IMR-90 (cell line): ENCODE data around the gene DGKG. TPM values are rescaled to one million over a fixed set of nuclear protein-coding genes. Genes with fewer than 3 reads are reported as not detected.

Experiments
- ATAC-seq: fragments of 200-7000 bp; cut with Tn5 transposase; 2 replicates; pipeline ENCODE4 v1.9.1; 2020; ENCODE audit warnings: low read depth, mild to moderate bottlenecking, moderate library complexity
- BruUV-seq: library from RNA; stranded (reverse); fragments of 400-500 nt; replicated peaks from 2 replicates; lab custom pipeline; 2021; lab: Mats Ljungman, UMichigan
- CTCF ChIA-PET: fragments of 300-600 bp; formaldehyde crosslinking; extraction: SDS; loops from one replicate; lab custom pipeline; 2021; ENCODE audit warnings: antibody characterized with exemption; lab: Yijun Ruan, JAX
- POLR2A ChIA-PET: fragments of 300-600 bp; sonication (Branson Sonifier 250); formaldehyde crosslinking; loops from one replicate; lab custom pipeline; 2022; ENCODE audit warnings: antibody characterized with exemption; ENCODE audit not compliant: unreplicated experiment; lab: Charles Lee
- DNase-seq: peaks from one replicate; pipeline ENCODE4 v3.0.0; 2013
- H2AFZ ChIP-seq: replicated peaks from 2 replicates; pipeline ENCODE3; 2013; ENCODE audit warnings: low read length, mild to moderate bottlenecking; ENCODE audit not compliant: poor library complexity
- H2AK5ac ChIP-seq: 2 replicates; pipeline ENCODE4 v1.6.1; 2013; ENCODE audit warnings: low read depth, low read length, inconsistent platforms
- H2AK9ac ChIP-seq: replicated peaks from 2 replicates; pipeline ENCODE3; 2013; ENCODE audit warnings: mild to moderate bottlenecking, low read depth, low read length, moderate library complexity; ENCODE audit not compliant: poor library complexity
- H2BK120ac ChIP-seq: 2 replicates; pipeline ENCODE4 v1.6.1; 2013; ENCODE audit warnings: low read depth, low read length, inconsistent platforms
- H2BK15ac ChIP-seq: 3 replicates; pipeline ENCODE4 v1.6.1; 2013; ENCODE audit warnings: low read depth, low read length, inconsistent platforms
- H2BK20ac ChIP-seq: 2 replicates; pipeline ENCODE4 v1.6.1; 2013; ENCODE audit warnings: low read depth, mild to moderate bottlenecking, inconsistent platforms, low read length, moderate library complexity
- H2BK5ac ChIP-seq: 2 replicates; pipeline ENCODE4 v1.6.1; 2013; ENCODE audit warnings: mild to moderate bottlenecking, low read depth, low read length, inconsistent platforms; ENCODE audit not compliant: poor library complexity, severe bottlenecking
- H3K14ac ChIP-seq: replicated peaks from 2 replicates; pipeline ENCODE4 v1.6.1; 2013; ENCODE audit warnings: low read depth, low read length, inconsistent platforms
- H3K18ac ChIP-seq: 2 replicates; pipeline ENCODE4 v1.6.1; 2013; ENCODE audit warnings: low read depth, low read length, control low read depth
- H3K23ac ChIP-seq: 2 replicates; pipeline ENCODE4 v1.6.1; 2013; ENCODE audit warnings: low read depth, low read length, inconsistent platforms
- H3K27ac ChIP-seq: 2 replicates; pipeline ENCODE4 v1.5.1; 2013; ENCODE audit warnings: mild to moderate bottlenecking, control low read depth, low read length; ENCODE audit not compliant: insufficient read depth
- H3K27me3 ChIP-seq: 2 replicates; pipeline ENCODE4 v1.6.1; 2013; ENCODE audit warnings: low read length; ENCODE audit not compliant: control insufficient read depth, insufficient read depth
- H3K36me3 ChIP-seq: 2 replicates; pipeline ENCODE4 v1.6.1; 2013; ENCODE audit warnings: low read length, mixed read lengths; ENCODE audit not compliant: control insufficient read depth, insufficient read depth
- H3K4ac ChIP-seq: 2 replicates; pipeline ENCODE4 v1.6.1; 2013; ENCODE audit warnings: low read depth, low read length, inconsistent platforms
- H3K4me1 ChIP-seq: 2 replicates; pipeline ENCODE4 v1.6.1; 2013; ENCODE audit warnings: low read length, mixed read lengths; ENCODE audit not compliant: control insufficient read depth, insufficient read depth
- H3K4me2 ChIP-seq: 2 replicates; pipeline ENCODE4 v1.6.1; 2013; ENCODE audit warnings: low read depth, mild to moderate bottlenecking, control low read depth, low read length, moderate library complexity
- H3K4me3 ChIP-seq: 2 replicates; pipeline ENCODE4 v1.5.1; 2013; ENCODE audit warnings: low read depth, mild to moderate bottlenecking, control low read depth, low read length, moderate library complexity; ENCODE audit not compliant: insufficient read depth
- H3K56ac ChIP-seq: 2 replicates; pipeline ENCODE4 v1.6.1; 2013; ENCODE audit warnings: low read length, inconsistent platforms; ENCODE audit not compliant: insufficient read depth; ENCODE audit errors: extremely low read depth
- H3K79me1 ChIP-seq, 2 experiments: 2 replicates each; pipeline ENCODE4 v1.6.1; 2013; ENCODE audit warnings: low read length in 2 of 2, inconsistent platforms in 1 of 2, low read depth in 1 of 2
- H3K9ac ChIP-seq: 2 replicates; pipeline ENCODE4 v1.6.1; 2013; ENCODE audit warnings: low read depth, low read length, control low read depth
- H3K9me1 ChIP-seq: 2 replicates; pipeline ENCODE4 v1.6.1; 2013; ENCODE audit warnings: low read length, inconsistent platforms; ENCODE audit not compliant: insufficient read depth
- H3K9me3 ChIP-seq: 2 replicates; pipeline ENCODE4 v1.6.1; 2013; ENCODE audit warnings: low read length; ENCODE audit not compliant: control insufficient read depth, insufficient read depth
- H4K20me1 ChIP-seq: 2 replicates; pipeline ENCODE4 v1.6.1; 2013; ENCODE audit warnings: low read length, inconsistent platforms; ENCODE audit not compliant: insufficient read depth
- H4K5ac ChIP-seq: 2 replicates; pipeline ENCODE4 v1.6.1; 2013; ENCODE audit warnings: mild to moderate bottlenecking, low read depth, low read length, control low read depth
- H4K8ac ChIP-seq, 2 experiments: 2 replicates each; pipeline ENCODE4 v1.6.1; 2013; ENCODE audit warnings: low read depth in 2 of 2, low read length in 2 of 2, control low read depth in 1 of 2, inconsistent platforms in 1 of 2
- H4K91ac ChIP-seq: 2 replicates; pipeline ENCODE4 v1.6.1; 2013; ENCODE audit warnings: low read depth, low read length, inconsistent platforms; ENCODE audit not compliant: insufficient read depth
- BHLHE40 ChIP-seq: fragments of 150-350 bp; IDR thresholded peaks from 2 replicates; pipeline ENCODE4 v1.6.1; 2016; ENCODE audit warnings: mild to moderate bottlenecking, low read depth, low read length
- CEBPB ChIP-seq: IDR thresholded peaks from 2 replicates; pipeline ENCODE4 v1.6.1; 2012; ENCODE audit warnings: low read depth, low read length, improper control_type of control experiment
- CTCF ChIP-seq: conservative IDR thresholded peaks from 2 replicates; pipeline ENCODE4 v1.5.1; 2012; ENCODE audit warnings: mild to moderate bottlenecking, low read depth, low read length, improper control_type of control experiment
- FOS ChIP-seq: fragments of 150-350 bp; IDR thresholded peaks from 2 replicates; pipeline ENCODE4 v1.6.1; 2016; ENCODE audit warnings: low read depth, low read length
- MAFK ChIP-seq: IDR thresholded peaks from 2 replicates; pipeline ENCODE4 v1.6.1; 2012; ENCODE audit warnings: low read depth, low read length, improper control_type of control experiment
- MAZ ChIP-seq: IDR thresholded peaks from 2 replicates; pipeline ENCODE4 v1.6.1; 2012; ENCODE audit warnings: low read depth, mild to moderate bottlenecking, low read length, improper control_type of control experiment, moderate library complexity, borderline replicate concordance
- MXI1 ChIP-seq: IDR thresholded peaks from 2 replicates; pipeline ENCODE4 v1.6.1; 2012; ENCODE audit warnings: low read depth, mild to moderate bottlenecking, low read length, moderate library complexity, borderline replicate concordance
- NFE2L2 ChIP-seq: fragments of 150-350 bp; IDR thresholded peaks from 2 replicates; pipeline ENCODE4 v1.6.1; 2016; ENCODE audit warnings: low read depth, mild to moderate bottlenecking, low read length
- RAD21 ChIP-seq: IDR thresholded peaks from 2 replicates; pipeline ENCODE4 v1.6.1; 2012; ENCODE audit warnings: low read length, improper control_type of control experiment
- RCOR1 ChIP-seq: IDR thresholded peaks from 2 replicates; pipeline ENCODE4 v1.6.1; 2012; ENCODE audit warnings: mild to moderate bottlenecking, low read length, improper control_type of control experiment; ENCODE audit not compliant: insufficient replicate concordance
- WGBS, 2 experiments: methylation state at CpG; one replicate each; pipeline versions ENCODE4 v1.1.5 to v1.1.7; 2013; ENCODE audit warnings: missing lambda C conversion rate in 2 of 2; ENCODE audit not compliant: insufficient read length in 1 of 2; ENCODE audit errors: extremely low coverage in 2 of 2; 5-methylcytosine and 5-hydroxymethylcytosine counted together
- dilution Hi-C: fragments of 300-500 bp; cut with HindIII; formaldehyde crosslinking; loops from one replicate; pipeline ENCODE4 v1.14.3; 2018; ENCODE audit warnings: low sequenced_read_pairs; ENCODE audit not compliant: unreplicated experiment
- in situ Hi-C: fragments of 300-500 bp; cut with MboI; formaldehyde crosslinking; loops from 3 replicates; pipeline ENCODE4 v1.14.3; 2019; ENCODE audit warnings: low sequenced_read_pairs, inconsistent platforms, mixed read lengths
- intact Hi-C: fragments of 100-400 bp; cut with micrococcal nuclease; formaldehyde crosslinking; loops from 2 replicates; pipeline ENCODE4 v1.10.0; 2022
- polyA plus RNA-seq, 3 experiments: library from polyadenylated mRNA; depleted of rRNA; stranded (reverse); fragments of >200 nt; gene quantifications; 2 replicates each; pipeline ENCODE4 v1.2.3, GENCODE V29; 2012; ENCODE audit warnings: low replicate concordance in 1 of 3
- total RNA-seq: library from RNA; depleted of rRNA; stranded (reverse); fragments of >200 nt; gene quantifications from 2 replicates; pipeline ENCODE4 v1.2.3, GENCODE V29; 2012
- TF ChIP-seq, protein P1 (sequence below): fragments of 150-350 bp; IDR thresholded peaks from 2 replicates; pipeline ENCODE4 v1.6.1; 2017; ENCODE audit warnings: mild to moderate bottlenecking, antibody characterized with exemption, low read length, low read depth

Gene DGKG
- total and polyA plus RNA-seq, 2 of the 4 experiments (the other 2 are of a cell fraction) = 1.2 to 4.1 TPM

GRCh38 chr3:186318135-186318534, 43.9 kb downstream of the DGKG start:
- Histone ChIP-seq H3K27me3 (no peaks in the 10 kb centered on the region; the same call in none of the 2 replicates), H3K9ac (no peak overlapping the region), H3K4me2 (no peak overlapping the region), H2BK20ac (no peak overlapping the region), H4K20me1 (no peaks in the 10 kb centered on the region), H3K27ac (no peak overlapping the region), H3K4me3 (no peak overlapping the region), H3K56ac (no peak overlapping the region), H2BK5ac (no peak overlapping the region), H2AK9ac (no peak overlapping the region), H4K8ac (no peak overlapping the region), H2BK120ac (no peak overlapping the region), H3K4ac (no peak overlapping the region), H2AK5ac (no peak overlapping the region), H3K36me3 (no peaks in the 10 kb centered on the region), H2BK15ac (no peak overlapping the region), H2AFZ (no peak overlapping the region), H3K14ac (no peak overlapping the region), H4K91ac (no peak overlapping the region), H4K5ac (no peak overlapping the region), H3K4me1 (no peaks in the 10 kb centered on the region), H3K9me1 (no peaks in the 10 kb centered on the region), H3K23ac (no peak overlapping the region), H3K9me3 (no peaks in the 10 kb centered on the region), H3K18ac (no peak overlapping the region), H3K79me1 (no peaks in the 10 kb centered on the region)
- no TSS peak for BruUV-seq
- POLR2A ChIA-PET = no interaction called here
- TF ChIP-seq RCOR1 (no peak), BHLHE40 (no peak), RAD21 (no peak), NFE2L2 (no peak), MAZ (no peak), CEBPB (no peak), MAFK (no peak), CTCF (no peak), FOS (no peak), MXI1 (no peak)
- TF ChIP-seq, protein P1, sequence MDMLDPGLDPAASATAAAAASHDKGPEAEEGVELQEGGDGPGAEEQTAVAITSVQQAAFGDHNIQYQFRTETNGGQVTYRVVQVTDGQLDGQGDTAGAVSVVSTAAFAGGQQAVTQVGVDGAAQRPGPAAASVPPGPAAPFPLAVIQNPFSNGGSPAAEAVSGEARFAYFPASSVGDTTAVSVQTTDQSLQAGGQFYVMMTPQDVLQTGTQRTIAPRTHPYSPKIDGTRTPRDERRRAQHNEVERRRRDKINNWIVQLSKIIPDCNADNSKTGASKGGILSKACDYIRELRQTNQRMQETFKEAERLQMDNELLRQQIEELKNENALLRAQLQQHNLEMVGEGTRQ = no peak
- DNase-seq (peak; percentile 35), ATAC-seq (peak; percentile 35)
- WGBS, 2 experiments = no CpG with 5 or more reads among the region's 4 CpGs
- intact Hi-C loops (no loop called here), dilution Hi-C loops (no loop called here), in situ Hi-C loops (no loop called here)
- CTCF ChIA-PET = no interaction called here
